ENCODE measurements around the gene OBSCN. TPM values are rescaled to one million over a fixed set of nuclear protein-coding genes. Genes with fewer than 3 reads are reported as not detected.

The OBSCN gene
- total RNA-seq, 2 experiments from 2014 or later: 80.8 to 82.2 TPM

DNA sequence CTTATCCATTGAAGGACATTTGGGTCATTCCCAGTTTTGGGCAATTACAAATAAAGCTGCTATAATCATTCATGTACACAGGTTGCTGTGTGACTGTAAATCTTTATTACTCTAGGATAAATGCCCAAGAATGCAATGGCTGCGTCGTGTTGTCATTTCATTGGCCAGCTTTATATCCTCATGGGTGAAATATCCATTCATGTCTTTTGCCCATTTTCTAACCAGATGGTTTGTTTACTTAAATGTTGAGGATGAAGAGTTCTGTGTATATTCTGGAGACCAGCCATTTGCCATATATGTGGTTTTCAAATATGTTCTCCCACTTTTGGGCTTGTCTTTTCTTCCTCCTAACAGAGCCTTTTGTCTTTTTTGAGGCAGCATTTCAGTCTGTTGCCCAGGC is 173.5 kb downstream of the OBSCN start:
- H3K36me3 ChIP-seq (ENCODE audit: insufficient read depth, low read length): no peaks in the 10 kb centered on the region
- DNase-seq: no peak
- Mint-ChIP-seq H3K36me3 (ENCODE audit: low read depth) (no peaks in the 10 kb centered on the region), H3K9me3 (no peaks in the 10 kb centered on the region), H3K27me3 (no peaks in the 10 kb centered on the region), H3K27ac (no peak overlapping the region), H3K4me1 (ENCODE audit: low read depth) (no peaks in the 10 kb centered on the region), H3K4me3 (no peak overlapping the region)
- intact Hi-C loops (cut with DNase I, micrococcal nuclease): no loop called here
- peaks cover 0 to 4% of the 10 kb centered on the region in 2 experiments for H3K27me3 ChIP-seq (ENCODE audit: control insufficient read depth in 1 of 2, insufficient read depth in 2 of 2, low read length in 2 of 2)
- peaks cover 16% of the 10 kb centered on the region for H3K4me1 ChIP-seq (ENCODE audit: insufficient read depth, low read length)
- ChIA-PET POLR2A (no interaction called here), CTCF (no interaction called here)
- no peak overlapping the region for H3K27ac ChIP-seq (ENCODE audit: low read depth in 1 of 2, low read length in 2 of 2)
- H3K4me3 ChIP-seq (ENCODE audit: low read length): no peak overlapping the region
- peaks cover 0 to 5% of the 10 kb centered on the region in 2 experiments for H3K9me3 ChIP-seq (ENCODE audit: control insufficient read depth in 1 of 2, insufficient read depth in 1 of 2, low read length in 2 of 2)
- ATAC-seq (ENCODE audit: poor library complexity): no peak
- TF ChIP-seq CTCF (IDR thresholded peaks at IDR 0.05): no peak

GRCh38 chr1:228383773-228384172 is 175.9 kb downstream of the OBSCN start:
- CTCF ChIA-PET: no interaction called here
- H3K27ac Mint-ChIP-seq: no peak overlapping the region
- peaks cover 6% of the 10 kb centered on the region for H3K4me1 ChIP-seq (ENCODE audit: insufficient read depth, low read length)
- DNase-seq (no peak), ATAC-seq (ENCODE audit: poor library complexity) (no peak)
- intact Hi-C loops (cut with DNase I, micrococcal nuclease): no loop called here
- no peaks in the 10 kb centered on the region for H3K4me1 Mint-ChIP-seq (ENCODE audit: low read depth)
- H3K4me3 ChIP-seq (ENCODE audit: low read length): no peak overlapping the region
- no peaks in the 10 kb centered on the region for H3K36me3 Mint-ChIP-seq (ENCODE audit: low read depth)
- H3K36me3 ChIP-seq (ENCODE audit: insufficient read depth, low read length): no peaks in the 10 kb centered on the region
- no peak overlapping the region for H3K4me3 Mint-ChIP-seq
- H3K9me3 Mint-ChIP-seq: no peaks in the 10 kb centered on the region
- POLR2A ChIA-PET: no interaction called here
- no peaks in the 10 kb centered on the region for H3K9me3 ChIP-seq (ENCODE audit: control insufficient read depth in 1 of 2, insufficient read depth in 1 of 2, low read length in 2 of 2)
- peaks cover 0 to 3% of the 10 kb centered on the region in 2 experiments for H3K27me3 ChIP-seq (ENCODE audit: control insufficient read depth in 1 of 2, insufficient read depth in 2 of 2, low read length in 2 of 2)
- no peak for TF ChIP-seq CTCF (IDR thresholded peaks at IDR 0.05)
- no peak overlapping the region for H3K27ac ChIP-seq (ENCODE audit: low read depth in 1 of 2, low read length in 2 of 2)
- no peaks in the 10 kb centered on the region for H3K27me3 Mint-ChIP-seq

DNA sequence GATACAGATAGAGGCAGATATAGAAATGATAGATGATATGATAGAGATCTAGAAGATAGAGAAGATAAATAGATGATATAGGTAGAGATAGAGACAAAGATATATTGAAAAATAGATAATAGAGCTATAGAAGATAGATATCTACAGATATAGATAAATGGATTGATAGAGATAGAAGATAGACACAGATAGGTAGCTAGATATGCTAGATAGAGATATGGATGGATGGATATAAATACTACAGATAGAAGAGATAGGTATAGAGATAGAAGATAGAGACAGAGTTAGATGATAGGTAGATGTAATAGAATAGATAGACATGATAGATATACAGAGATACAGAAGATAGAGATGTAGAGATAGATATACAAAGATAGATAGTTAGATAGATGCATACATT is 177.4 kb downstream of the OBSCN start:
- H3K4me1 ChIP-seq (ENCODE audit: insufficient read depth, low read length): no peaks in the 10 kb centered on the region
- no peak overlapping the region for H3K4me3 Mint-ChIP-seq
- DNase-seq: no peak
- H3K9me3 ChIP-seq (ENCODE audit: control insufficient read depth in 1 of 2, insufficient read depth in 1 of 2, low read length in 2 of 2): no peaks in the 10 kb centered on the region
- H3K36me3 ChIP-seq (ENCODE audit: insufficient read depth, low read length): no peaks in the 10 kb centered on the region
- no peak overlapping the region for H3K27ac Mint-ChIP-seq
- intact Hi-C loops (cut with DNase I, micrococcal nuclease): no loop called here
- H3K27ac ChIP-seq (ENCODE audit: low read depth in 1 of 2, low read length in 2 of 2): no peak overlapping the region
- POLR2A ChIA-PET: no interaction called here
- no peaks in the 10 kb centered on the region for H3K27me3 Mint-ChIP-seq
- no peak overlapping the region for H3K4me3 ChIP-seq (ENCODE audit: low read length)
- CTCF ChIA-PET: no interaction called here
- no peaks in the 10 kb centered on the region for H3K4me1 Mint-ChIP-seq (ENCODE audit: low read depth)
- H3K36me3 Mint-ChIP-seq (ENCODE audit: low read depth): no peaks in the 10 kb centered on the region
- no peak for TF ChIP-seq CTCF (IDR thresholded peaks at IDR 0.05)
- H3K27me3 ChIP-seq (ENCODE audit: control insufficient read depth in 1 of 2, insufficient read depth in 2 of 2, low read length in 2 of 2): no peaks in the 10 kb centered on the region
- no peak for ATAC-seq (ENCODE audit: poor library complexity)
- H3K9me3 Mint-ChIP-seq: no peaks in the 10 kb centered on the region
